Coronary artery (tissue), 2 donors: Measurements from ENCODE around the gene DUSP10.

Experiments
- DNase-seq: peaks from one replicate; pipeline ENCODE4 v3.0.0-alpha.2; 2017; ENCODE audit warnings: low spot score
- H3K27ac ChIP-seq, 2 donors: fragments of 200-600 bp; sonication (generic); one replicate each; pipeline ENCODE4 v1.5.1; 2016 to 2019
- H3K4me3 ChIP-seq: fragments of 200-600 bp; sonication (generic); 2 replicates; pipeline ENCODE4 v1.5.1; 2016; ENCODE audit warnings: mild to moderate bottlenecking, moderate library complexity
- TF ChIP-seq, protein P1 (sequence below): fragments of 200-600 bp; sonication (generic); IDR thresholded peaks from one replicate; pipeline ENCODE4 v1.5.1; 2019; ENCODE audit warnings: antibody characterized with exemption

The DUSP10 gene

DNA sequence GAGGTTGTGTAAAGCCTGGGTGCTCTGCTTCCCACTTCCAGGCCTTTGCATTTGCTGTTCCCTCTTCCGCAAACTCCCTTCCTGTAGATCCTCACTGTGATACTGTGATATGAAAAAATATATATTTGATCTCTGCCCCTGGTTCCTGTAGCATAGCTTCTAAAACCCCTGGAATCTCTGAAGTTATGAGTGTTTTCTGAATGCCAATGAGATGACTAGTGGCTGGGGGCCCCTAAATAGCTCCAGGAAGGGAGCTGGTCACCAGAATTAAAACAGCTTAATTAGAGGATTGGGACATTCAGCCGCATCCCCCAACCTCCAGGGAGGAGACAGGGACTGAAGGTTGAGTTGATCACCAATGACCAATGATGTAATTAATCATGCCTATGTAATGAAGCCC is 21.9 kb downstream of the DUSP10 start:
- no peak for DNase-seq
- TF ChIP-seq, protein P1, sequence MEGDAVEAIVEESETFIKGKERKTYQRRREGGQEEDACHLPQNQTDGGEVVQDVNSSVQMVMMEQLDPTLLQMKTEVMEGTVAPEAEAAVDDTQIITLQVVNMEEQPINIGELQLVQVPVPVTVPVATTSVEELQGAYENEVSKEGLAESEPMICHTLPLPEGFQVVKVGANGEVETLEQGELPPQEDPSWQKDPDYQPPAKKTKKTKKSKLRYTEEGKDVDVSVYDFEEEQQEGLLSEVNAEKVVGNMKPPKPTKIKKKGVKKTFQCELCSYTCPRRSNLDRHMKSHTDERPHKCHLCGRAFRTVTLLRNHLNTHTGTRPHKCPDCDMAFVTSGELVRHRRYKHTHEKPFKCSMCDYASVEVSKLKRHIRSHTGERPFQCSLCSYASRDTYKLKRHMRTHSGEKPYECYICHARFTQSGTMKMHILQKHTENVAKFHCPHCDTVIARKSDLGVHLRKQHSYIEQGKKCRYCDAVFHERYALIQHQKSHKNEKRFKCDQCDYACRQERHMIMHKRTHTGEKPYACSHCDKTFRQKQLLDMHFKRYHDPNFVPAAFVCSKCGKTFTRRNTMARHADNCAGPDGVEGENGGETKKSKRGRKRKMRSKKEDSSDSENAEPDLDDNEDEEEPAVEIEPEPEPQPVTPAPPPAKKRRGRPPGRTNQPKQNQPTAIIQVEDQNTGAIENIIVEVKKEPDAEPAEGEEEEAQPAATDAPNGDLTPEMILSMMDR = no peak
- Histone ChIP-seq H3K27ac (no peak overlapping the region), H3K4me3 (no peak overlapping the region)

DNA sequence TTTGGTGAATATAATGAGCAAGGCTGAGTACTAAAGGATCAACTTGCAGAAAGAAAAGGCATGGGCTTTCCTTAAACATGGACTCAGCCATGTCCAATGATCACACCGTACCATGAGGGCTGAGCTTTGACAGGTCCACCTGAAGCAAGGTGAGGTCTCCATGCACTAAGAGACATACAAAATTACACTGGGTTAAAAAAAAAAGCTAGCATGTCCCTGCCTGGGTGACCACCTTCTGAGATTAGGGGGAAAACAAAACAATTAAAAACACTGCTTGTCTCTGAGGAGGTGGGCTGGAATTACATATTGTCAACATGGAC is 22.7 kb downstream of the DUSP10 start:
- Histone ChIP-seq H3K4me3 (no peak overlapping the region), H3K27ac (peak overlapping the region in 1 of 2 donors; percentile 20)
- DNase-seq = no peak
- TF ChIP-seq, protein P1 = no peak

DNA sequence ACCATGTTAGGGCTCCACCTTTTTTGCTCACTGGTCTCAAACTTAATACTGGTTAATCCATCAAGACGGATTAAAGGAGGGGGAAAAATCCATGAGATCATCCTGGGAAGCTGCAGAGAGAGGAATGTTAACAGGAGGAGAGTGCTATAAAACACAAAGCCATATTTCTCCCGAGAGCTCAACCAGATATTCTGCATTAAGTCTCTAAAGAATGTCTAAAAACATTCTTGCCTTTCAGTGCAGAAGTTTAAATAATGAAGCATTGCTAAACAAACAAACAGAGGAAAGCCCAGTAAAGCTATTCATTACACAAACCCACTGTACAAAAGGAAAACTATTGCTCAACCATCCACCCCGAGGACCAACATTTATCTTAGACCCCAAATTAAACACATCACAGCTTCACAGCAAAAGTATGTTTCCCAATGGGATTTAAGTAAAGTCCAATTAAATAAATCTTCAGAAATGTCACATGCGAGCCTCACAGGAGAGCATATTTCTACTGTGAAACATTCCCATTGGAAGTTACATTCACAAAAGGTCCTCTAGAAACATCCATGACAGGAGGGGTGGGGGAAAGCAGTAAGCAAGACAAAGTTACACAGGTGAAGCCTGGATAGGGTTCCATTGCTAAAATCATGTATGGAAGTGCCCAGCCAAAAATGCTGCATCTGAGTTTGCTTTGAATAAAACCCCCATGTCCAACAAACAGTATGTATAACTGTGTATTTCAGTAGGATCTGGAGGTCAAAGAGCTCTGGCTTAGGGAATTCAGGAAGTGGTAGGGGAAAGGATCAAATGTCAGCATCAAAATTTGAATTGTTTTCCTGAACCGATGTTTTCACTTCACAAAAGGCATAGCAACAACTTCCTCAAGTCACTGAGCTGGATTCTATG is 23.3 kb downstream of the DUSP10 start:
- DNase-seq = no peak
- TF ChIP-seq, protein P1 = no peak
- no peak overlapping the region for H3K4me3 ChIP-seq
- H3K27ac ChIP-seq = peak overlapping the region in 1 of 2 donors; percentile 20

DNA sequence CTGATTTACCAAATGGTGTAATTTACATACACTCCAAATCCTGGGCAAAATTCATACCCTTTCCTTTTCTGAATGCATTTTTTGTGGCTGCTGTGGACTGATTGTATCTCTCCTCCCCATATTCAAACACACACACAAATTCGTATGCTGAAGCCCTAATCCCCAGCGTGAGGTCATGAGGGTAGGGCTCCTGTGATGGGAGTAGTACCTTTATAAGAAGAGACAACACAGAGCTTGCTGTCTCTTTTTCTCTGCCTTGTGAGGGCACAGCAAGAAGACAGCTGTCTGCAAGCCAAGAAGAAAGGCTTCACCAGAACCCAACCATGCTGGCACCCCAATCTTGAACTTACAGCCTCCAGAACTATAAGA is 24.4 kb downstream of the DUSP10 start:
- no peak overlapping the region for H3K27ac ChIP-seq
- TF ChIP-seq, protein P1 = no peak
- H3K4me3 ChIP-seq = no peak overlapping the region
- DNase-seq = no peak

DNA sequence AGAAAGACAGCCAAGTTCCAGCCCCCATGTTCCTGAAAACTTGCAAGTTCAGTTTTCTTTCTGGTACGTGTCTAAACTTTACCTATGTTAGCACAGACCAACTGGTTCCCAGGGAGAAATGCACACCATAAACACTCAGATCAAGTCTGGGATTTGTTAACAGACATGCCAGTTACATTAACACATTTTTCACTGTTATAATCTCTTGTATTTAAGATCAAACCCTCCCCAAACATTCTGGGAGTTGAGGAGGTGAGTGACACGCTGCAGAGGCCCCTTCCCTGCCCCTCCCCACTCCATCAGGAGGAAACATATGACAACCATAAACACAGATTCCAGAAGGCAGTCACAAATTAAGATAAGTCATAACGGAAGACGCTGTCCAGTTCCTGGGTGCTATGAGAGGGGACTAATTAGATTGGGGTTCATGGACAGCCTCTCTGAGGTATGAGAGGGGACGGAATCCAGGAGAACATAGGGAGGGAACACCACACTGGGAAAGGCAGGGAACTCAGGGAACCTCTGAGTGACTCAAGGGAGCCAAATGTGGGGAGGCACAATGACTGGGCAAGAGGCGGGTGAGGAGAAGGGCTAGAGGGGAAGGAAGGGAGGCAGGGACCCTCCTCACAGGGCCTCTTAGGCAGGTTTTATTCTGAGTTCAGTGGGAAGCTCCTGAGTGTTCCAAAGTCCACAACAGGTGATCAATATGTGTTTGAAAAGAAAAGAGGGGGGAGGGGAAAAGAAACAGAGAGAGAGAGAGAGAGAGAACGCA is 25.0 kb downstream of the DUSP10 start:
- DNase-seq = no peak

DNA sequence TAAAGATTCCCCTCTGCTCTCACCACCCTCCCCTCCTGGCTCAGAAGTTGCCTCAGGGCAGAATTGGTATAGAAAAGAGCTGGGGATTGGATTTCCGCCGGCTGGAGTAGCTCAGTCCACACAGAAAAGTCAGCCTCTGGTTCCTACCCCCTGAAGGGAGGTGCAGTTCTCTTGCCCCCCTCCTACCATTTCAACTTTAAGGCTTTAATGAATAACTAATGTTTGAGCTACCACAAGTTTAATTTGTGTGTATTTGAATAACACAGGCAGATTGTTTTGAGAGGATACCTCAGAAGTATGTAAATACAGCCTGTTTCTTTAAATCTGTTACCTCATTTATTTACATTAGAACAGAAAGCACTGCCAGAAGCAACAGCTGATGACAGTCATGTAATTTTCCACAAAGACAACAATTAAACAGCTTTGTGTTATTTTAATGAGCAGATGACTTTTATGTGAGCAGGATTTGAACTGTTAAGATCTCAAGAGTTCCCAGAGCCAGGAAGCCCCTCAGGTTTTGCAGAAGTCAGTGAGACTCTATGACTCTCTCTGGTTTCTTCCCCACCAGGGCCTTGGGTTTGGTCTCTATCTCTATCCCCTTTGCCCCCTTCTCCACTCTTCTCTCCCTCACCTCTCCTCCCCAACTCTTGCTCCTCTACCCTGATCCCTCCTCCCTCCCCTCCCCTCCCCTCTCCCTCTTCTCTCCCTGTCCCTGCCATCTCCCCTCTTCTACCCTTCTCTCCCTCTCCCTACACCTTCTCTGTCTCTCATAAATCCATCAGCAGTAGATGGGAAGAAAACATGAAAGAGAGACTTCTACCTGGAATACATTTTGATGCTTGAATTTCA is 26.3 kb downstream of the DUSP10 start:
- TF ChIP-seq, protein P1 = no peak
- Histone ChIP-seq H3K27ac (no peak overlapping the region), H3K4me3 (no peak overlapping the region)
- DNase-seq = no peak

More for the DNA sequence above, 25.0 kb downstream of the DUSP10 start:
- TF ChIP-seq, protein P1 = no peak
- Histone ChIP-seq H3K27ac (no peak overlapping the region), H3K4me3 (no peak overlapping the region)
